Activated CD8-positive, alpha-beta memory T cell treated with anti-CD3 and anti-CD28 coated beads for 24 hours (primary cell): ENCODE data around the gene HCFC1.
A peak's percentile ranks its signal among the peaks of the same experiment; 100 is the strongest.

Experiments used
- DNase-seq: peaks from one replicate; pipeline ENCODE4 v3.0.0-alpha.2; 2020

Gene HCFC1

GRCh38 chrX:153937056-153937455, 34.6 kb downstream of the HCFC1 start:
- DNase-seq, result no peak

GRCh38 chrX:153935326-153935851, 36.2 kb downstream of the HCFC1 start:
- peak; percentile 81 for DNase-seq

GRCh38 chrX:153934762-153935325, 36.8 kb downstream of the HCFC1 start, which contains the start of gene NAA10:
Gene NAA10, minus strand, starts transcription at chrX:153935037. Its CDS starts 133 bp downstream, at chrX:153934904.
- DNase-seq, result peak; percentile 85

- DNase-seq, result no peak
Observed at GRCh38 chrX:153934148-153934761, 37.4 kb downstream of the HCFC1 start.

- no peak for DNase-seq
Observed at GRCh38 chrX:153933748-153934147, 37.9 kb downstream of the HCFC1 start.

DNA sequence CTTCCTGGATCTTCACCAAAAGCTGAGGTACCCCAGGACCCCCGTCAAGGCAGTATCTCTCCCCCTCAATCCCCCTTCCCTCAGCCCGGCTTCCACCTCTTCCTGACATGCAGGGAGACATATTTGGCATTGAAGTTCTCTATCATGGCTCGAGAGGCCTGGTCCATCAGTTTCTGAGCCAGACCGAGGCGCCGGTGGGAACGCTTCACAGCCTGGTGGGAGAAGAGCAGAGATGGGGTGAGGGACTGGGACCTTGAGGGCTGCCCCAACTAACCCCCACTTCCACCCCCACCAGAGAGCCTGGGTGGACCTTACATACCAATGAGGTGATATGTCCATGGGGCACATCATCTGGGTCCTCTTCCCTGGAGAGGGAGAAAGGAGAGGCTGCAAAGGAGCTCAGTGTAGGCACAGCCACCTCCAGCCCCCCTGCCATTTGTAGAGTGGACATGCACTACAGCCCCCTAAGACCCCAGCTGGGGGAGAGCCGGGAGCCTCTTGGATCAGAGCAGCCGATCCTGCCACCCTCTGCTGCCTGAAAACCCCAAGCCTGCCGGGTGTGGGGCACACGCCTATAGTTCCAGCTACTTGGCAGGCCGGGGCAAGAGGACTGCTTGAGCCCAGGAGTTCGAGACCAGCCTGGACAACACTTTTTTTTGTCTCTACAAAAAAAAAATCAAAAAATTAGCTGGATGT, 39.2 kb downstream of the HCFC1 start:
- no peak for DNase-seq

- no peak for DNase-seq
Observed at GRCh38 chrX:153931748-153932147, 39.9 kb downstream of the HCFC1 start.

- DNase-seq, result no peak
Observed at GRCh38 chrX:153931151-153931550, 40.5 kb downstream of the HCFC1 start.

GRCh38 chrX:153930011-153930910, 41.4 kb downstream of the HCFC1 start:
- no peak for DNase-seq

DNA sequence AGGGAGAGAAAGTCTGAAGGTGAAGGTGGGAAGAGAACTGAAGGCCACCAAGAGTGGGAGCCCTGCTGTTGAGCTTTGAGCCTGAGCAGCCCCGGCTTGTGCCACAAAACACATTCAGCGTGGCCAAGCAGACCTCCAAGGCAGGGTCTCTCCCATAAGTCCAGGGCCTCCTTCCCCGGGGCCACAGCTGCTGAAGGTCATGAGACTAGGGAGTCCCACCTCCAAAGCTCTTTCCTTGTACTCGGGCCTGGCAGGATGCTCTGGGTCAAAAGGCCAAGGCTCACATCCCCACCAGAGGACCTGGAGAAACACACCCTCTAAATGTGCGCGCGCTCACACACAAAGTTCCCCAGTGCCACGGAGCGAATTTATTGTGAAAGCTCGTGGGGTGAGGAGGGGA, 42.0 kb downstream of the HCFC1 start:
- no peak for DNase-seq

DNA sequence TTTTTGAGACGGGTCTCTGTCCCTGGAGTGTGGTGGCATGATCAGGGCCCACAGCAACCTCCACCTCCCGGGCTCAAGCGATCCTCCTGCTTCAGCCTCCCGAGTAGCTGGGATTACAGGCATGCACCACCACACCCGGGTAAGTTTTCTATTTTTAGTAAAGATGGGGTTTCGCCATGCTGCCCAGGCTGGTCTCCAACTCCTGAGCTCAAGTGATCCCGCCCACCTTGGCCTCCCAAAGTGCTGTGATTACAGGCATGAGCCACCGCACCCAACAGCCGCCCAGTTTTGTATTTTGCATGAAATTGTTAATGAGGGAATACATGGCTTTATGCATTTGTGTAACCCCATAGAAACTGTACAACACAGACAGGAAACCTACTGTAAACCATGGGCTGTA, 42.8 kb downstream of the HCFC1 start:
- no peak for DNase-seq

DNA sequence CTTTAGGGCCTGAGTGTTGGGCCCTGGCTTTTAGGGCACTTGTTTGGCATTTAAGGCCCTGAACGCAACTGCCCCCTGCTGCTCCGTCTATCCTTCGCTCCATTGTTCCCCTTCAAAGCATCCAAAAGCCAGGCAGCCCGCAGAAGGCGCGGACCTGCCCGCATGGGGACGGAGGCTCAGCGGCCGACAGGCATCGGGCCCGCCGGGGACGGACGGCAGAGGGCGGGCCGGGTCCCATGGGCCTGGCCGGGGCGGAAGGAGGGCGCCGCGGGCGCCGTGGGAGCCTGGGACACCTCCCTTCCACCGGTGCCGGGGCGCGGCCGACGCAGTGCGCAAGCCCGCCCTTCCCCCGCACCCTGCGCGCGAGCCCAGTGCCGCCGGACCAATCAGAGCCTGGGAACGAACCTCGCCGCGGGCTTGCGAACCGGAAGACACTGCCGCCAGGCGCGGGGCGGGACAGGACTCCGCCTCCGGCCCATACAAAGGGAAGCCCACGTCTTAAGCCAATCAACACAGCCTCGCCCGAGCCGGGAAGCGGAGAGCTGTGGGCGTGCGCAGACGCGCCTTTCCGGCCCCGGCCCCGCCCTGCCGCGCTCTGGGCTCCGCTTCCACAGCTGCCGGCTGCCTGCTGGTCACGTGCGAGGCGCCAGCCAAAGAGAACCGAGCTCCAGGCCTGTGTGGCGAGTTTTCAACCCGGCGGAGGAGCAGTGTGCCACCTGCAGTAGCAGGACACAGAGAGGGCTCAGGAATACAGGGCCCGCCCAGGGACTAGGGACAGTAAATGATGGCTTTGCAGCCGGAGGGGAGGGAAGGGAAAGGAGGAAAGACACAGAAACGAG, 43.5 kb downstream of the HCFC1 start:
- peak; percentile 95 for DNase-seq

DNA sequence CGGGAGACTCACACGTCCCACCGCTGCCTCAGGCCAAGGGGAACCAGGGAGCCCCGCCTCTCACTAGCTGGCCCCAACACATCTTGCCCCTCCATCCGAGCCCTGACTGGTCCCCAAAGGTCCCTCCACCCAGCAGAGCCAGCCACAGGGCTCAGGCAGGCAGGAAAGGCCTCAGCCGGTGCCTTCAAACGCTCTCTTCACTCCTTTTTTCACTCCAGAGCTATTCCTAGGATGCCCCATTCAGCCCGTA, 44.0 kb downstream of the HCFC1 start:
- DNase-seq, result no peak

- DNase-seq, result peak; percentile 85
Observed at GRCh38 chrX:153926858-153927671, 44.6 kb downstream of the HCFC1 start.

DNA sequence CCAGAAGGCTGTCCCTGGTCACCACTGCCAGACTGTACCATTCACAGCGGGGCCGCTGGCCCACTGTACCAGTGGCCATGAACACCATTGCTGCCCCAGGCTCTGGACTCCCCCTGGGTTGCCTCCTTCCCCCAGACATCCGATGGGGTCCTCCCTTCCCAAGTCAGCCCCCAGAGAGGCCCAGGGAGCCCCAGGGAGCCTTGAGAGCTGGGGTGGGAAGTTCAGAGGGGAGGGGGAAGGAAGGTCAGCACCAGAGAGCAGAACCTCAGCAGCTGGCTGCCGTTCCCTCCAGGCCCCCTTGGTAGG, 45.1 kb downstream of the HCFC1 start:
- DNase-seq, result no peak

DNA sequence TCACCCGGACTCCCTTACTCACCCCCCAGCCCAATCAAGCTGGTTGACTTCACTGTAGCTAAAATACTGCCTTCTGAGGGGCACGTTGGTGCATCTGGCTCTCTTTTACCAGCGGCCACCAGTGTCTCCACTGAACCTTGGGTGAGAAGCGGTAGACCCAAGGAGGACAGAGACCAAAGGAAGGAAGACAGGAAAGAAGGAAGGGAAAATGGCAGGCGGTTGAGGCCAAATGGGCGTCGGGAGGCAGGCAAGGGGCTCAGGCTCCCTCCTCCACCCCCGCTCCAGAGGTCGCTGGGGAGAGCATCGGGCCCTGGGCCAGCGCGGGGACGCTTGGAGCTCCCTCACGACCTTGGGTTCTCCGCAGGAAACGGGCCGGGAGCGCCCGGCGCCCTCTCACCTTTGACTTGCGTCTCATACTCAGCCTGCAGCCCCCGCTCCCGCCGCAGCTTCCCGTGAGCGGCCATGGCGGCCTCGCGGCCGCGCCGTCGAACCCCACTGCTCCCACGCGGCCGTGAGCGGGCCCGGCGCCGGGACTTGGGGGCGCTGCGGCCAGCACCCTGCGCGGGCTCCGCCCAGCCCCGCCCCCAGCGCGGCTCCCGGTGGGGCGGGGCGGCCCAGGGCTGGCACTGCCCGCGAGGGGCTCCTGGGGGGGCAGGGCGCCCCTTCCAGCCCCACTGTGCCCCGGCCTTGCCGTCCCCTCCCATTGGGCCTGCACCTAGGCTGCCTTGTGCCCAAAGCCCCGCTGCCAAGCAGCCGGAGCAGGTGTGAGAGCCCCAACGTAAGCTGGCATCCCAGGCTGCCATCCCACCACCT, 45.7 kb downstream of the HCFC1 start, which contains the start of gene ARHGAP4:
Gene ARHGAP4, minus strand, starts transcription at position 526 of the 813 bp plus-strand sequence. Its CDS starts 62 bp downstream, at position 464.
- peak; percentile 78 for DNase-seq

DNA sequence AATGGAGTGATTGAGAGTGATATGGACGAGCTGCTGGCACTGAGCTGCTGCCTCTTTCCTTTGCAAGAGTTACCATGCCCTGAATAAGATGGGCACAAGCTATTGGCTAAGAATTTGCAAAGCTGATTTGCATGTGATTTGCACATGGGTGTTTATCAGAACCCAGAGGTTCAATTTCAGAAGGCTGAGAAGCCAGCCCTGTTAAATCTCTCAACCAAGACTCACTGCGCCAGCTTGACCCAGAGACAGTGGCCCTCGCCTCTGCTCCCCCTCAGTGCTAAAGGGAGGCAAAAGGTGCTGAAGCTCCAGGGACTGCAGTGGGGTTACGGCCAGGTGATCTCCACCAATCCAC, 46.3 kb downstream of the HCFC1 start:
- no peak for DNase-seq

DNA sequence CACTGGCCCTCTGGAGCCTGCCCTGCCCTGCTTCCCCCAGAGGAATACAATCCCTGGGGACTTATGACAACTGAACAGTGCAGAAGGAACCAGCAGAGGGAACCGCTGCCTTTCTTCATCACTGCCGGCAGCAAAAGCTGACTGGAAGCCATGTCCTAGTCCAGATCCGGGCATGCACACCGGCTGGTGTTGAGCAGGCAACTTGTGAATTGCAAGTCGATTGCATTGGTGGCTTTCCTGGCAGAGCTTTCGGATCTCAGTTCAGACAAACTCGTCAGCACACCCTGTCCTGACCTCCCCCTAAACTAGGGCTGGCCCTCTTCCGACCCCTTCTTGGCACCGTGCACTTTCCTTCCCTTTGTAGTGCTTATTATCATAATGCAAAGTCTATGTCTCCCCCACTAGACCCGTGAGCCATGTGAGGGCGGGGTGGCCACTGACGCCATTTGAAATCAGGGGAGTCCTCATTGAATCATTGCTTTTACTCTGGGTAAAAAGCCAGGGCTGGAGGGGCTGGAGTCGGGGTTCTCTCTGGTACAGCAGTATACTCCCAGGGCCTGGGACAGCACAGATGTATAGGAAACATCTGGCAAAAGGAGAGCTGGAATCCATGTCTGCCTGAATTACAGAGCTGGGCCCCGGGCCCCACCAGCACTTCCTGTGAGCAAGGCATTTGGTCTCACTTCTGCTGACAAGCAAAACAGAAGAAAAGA, 47.3 kb downstream of the HCFC1 start:
- no peak for DNase-seq

GRCh38 chrX:153922932-153923857, 48.4 kb downstream of the HCFC1 start:
- no peak for DNase-seq
